ENCODE results near the gene P3H1.

GRCh38 chr1:42784547-42784945 lies 17.7 kb upstream of the P3H1 start:
- TF ChIP-seq CTCF (IDR thresholded peaks at IDR 0.05): no peak
- no peak for TF ChIP-seq EP300 (IDR thresholded peaks at IDR 0.05)
- no peak for TF ChIP-seq POLR2A (IDR thresholded peaks at IDR 0.05)
- TF ChIP-seq POLR2AphosphoS5 (IDR thresholded peaks at IDR 0.05): no peak

All from upper lobe of left lung (tissue), 4 donors.